ENCODE measurements around the gene DRC1. TPM values are rescaled to one million over a fixed set of nuclear protein-coding genes. Genes with fewer than 3 reads are reported as not detected.

DRC1 gene
- total and polyA plus RNA-seq, 4 donors = 2.5 to 18.4 (median 8.8) TPM

GRCh38 chr2:26448651-26449050 is 46.9 kb downstream of the DRC1 start:
- peaks cover 0 to 2% (median 0%) of the 10 kb centered on the region in 5 donors for H3K4me1 ChIP-seq (ENCODE audit: control insufficient read depth in 5 of 5, insufficient read depth in 5 of 5, low read length in 5 of 5)
- no peak overlapping the region for H3K9ac ChIP-seq (ENCODE audit: insufficient read depth in 1 of 2, low read length in 2 of 2)
- DNase-seq (no peak), ATAC-seq (ENCODE audit: insufficient read depth, low FRiP score) (no peak)
- TF ChIP-seq CTCF (IDR thresholded peaks at IDR 0.05; ENCODE audit: control extremely low read depth, extremely low read depth) = no peak
- peaks cover 0 to 3% (median 0%) of the 10 kb centered on the region in 4 donors for H3K9me3 ChIP-seq (ENCODE audit: control insufficient read depth in 4 of 4, insufficient read depth in 3 of 4, low read length in 3 of 4)
- H3K4me3 ChIP-seq = no peak overlapping the region
- no peaks in the 10 kb centered on the region for H3K27me3 ChIP-seq (ENCODE audit: control insufficient read depth in 3 of 3, insufficient read depth in 3 of 3, low read length in 2 of 3)
- H3K36me3 ChIP-seq (ENCODE audit: control insufficient read depth in 4 of 4, insufficient read depth in 4 of 4, low read length in 4 of 4) = no peaks in the 10 kb centered on the region
- WGBS, 2 donors = 95% methylated on average over 9 of the region's 9 CpGs
- no peak overlapping the region for H3K27ac ChIP-seq (ENCODE audit: low read depth in 1 of 2, low read length in 1 of 2)

GRCh38 chr2:26449278-26450030 is 47.7 kb downstream of the DRC1 start:
- DNase-seq = no peak
- Histone ChIP-seq H3K9me3 (ENCODE audit: control insufficient read depth in 4 of 4, insufficient read depth in 3 of 4, low read length in 3 of 4) (peaks cover 0 to 3% (median 0%) of the 10 kb centered on the region in 4 donors), H3K4me3 (no peak overlapping the region), H3K4me1 (ENCODE audit: control insufficient read depth in 5 of 5, insufficient read depth in 5 of 5, low read length in 5 of 5) (peaks cover 0 to 4% (median 0%) of the 10 kb centered on the region in 5 donors), H3K36me3 (ENCODE audit: control insufficient read depth in 4 of 4, insufficient read depth in 4 of 4, low read length in 4 of 4) (no peaks in the 10 kb centered on the region), H3K27ac (ENCODE audit: low read depth in 1 of 2, low read length in 1 of 2) (no peak overlapping the region), H3K9ac (ENCODE audit: insufficient read depth in 1 of 2, low read length in 2 of 2) (no peak overlapping the region), H3K27me3 (ENCODE audit: control insufficient read depth in 3 of 3, insufficient read depth in 3 of 3, low read length in 2 of 3) (no peaks in the 10 kb centered on the region)
- 93 to 95% methylated on average over 10 of the region's 10 CpGs for WGBS, 2 donors
- no peak for ATAC-seq (ENCODE audit: insufficient read depth, low FRiP score)
- TF ChIP-seq CTCF (IDR thresholded peaks at IDR 0.05; ENCODE audit: control extremely low read depth, extremely low read depth) = no peak

- WGBS, 2 donors = 83 to 87% methylated on average over 13 of the region's 13 CpGs
- no peak for DNase-seq
Measured at GRCh38 chr2:26450031-26450635, 48.4 kb downstream of the DRC1 start.

More at GRCh38 chr2:26450031-26450635, 48.4 kb downstream of the DRC1 start:
- no peak overlapping the region for H3K4me3 ChIP-seq
- no peak for ATAC-seq (ENCODE audit: insufficient read depth, low FRiP score)
- no peaks in the 10 kb centered on the region for H3K36me3 ChIP-seq (ENCODE audit: control insufficient read depth in 4 of 4, insufficient read depth in 4 of 4, low read length in 4 of 4)
- TF ChIP-seq CTCF (IDR thresholded peaks at IDR 0.05; ENCODE audit: control extremely low read depth, extremely low read depth) = no peak
- no peak overlapping the region for H3K9ac ChIP-seq (ENCODE audit: insufficient read depth in 1 of 2, low read length in 2 of 2)
- peaks cover 0 to 4% (median 0%) of the 10 kb centered on the region in 5 donors for H3K4me1 ChIP-seq (ENCODE audit: control insufficient read depth in 5 of 5, insufficient read depth in 5 of 5, low read length in 5 of 5)
- H3K27me3 ChIP-seq (ENCODE audit: control insufficient read depth in 3 of 3, insufficient read depth in 3 of 3, low read length in 2 of 3) = no peaks in the 10 kb centered on the region
- H3K9me3 ChIP-seq (ENCODE audit: control insufficient read depth in 4 of 4, insufficient read depth in 3 of 4, low read length in 3 of 4) = peaks cover 0 to 3% (median 0%) of the 10 kb centered on the region in 4 donors
- H3K27ac ChIP-seq (ENCODE audit: low read depth in 1 of 2, low read length in 1 of 2) = no peak overlapping the region
